HS-5 (cell line): ENCODE measurements around the gene S1PR4.
"Not testable (repeated sequence)": the region's sequence is repeated elsewhere in the genome, so short reads cannot be mapped to it uniquely, and the experiment has no call there.

Experiments
- DNase-seq: peaks from one replicate; pipeline ENCODE4 v3.0.0-alpha.2; 2012; ENCODE audit warnings: low read depth

The S1PR4 gene

DNA sequence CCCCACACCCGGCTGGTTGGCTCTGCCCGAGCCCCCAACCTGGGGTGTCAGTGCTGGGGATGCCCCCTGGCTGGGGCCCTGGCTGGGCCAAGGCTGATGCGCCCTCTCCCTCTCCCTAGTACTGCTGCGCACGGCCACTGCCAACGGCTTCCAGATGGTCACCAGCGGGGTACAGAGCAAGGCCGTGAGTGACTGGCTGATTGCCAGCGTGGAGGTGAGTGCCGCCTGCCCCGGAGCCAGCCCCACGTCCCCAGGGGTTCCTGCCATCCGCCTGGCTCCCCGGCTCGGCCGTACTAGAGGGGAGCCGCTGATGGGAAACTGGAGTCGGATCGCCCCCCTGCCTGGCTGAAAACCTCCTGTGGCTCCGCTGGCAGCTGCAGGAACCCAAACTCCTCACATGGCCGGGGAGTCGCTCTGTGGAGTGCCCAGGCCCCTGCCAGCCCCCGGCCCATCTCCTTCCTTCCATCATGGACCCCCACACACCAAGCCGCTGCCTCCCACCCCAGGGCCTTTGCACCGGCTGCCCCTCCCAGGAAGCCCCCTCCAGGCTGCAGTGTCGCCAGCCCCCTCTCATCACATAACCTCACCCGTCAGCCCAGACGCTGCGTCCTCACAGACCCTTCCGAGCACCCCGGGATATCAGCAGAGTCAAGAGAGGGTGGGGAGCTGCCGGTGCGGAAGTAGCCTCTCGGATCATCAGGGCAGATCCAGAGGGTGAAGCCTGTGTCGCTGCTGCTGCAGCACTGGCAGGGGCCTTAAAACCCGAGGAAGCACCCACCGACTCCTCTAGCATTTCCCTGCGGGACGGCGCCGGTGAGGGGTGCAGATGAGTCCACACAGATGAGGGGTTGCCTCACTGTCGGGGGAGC is 17.7 kb downstream of the S1PR4 start:
- no peak for DNase-seq

- no peak for DNase-seq
Observed at GRCh38 chr19:3196933-3197205, 18.3 kb downstream of the S1PR4 start.

DNA sequence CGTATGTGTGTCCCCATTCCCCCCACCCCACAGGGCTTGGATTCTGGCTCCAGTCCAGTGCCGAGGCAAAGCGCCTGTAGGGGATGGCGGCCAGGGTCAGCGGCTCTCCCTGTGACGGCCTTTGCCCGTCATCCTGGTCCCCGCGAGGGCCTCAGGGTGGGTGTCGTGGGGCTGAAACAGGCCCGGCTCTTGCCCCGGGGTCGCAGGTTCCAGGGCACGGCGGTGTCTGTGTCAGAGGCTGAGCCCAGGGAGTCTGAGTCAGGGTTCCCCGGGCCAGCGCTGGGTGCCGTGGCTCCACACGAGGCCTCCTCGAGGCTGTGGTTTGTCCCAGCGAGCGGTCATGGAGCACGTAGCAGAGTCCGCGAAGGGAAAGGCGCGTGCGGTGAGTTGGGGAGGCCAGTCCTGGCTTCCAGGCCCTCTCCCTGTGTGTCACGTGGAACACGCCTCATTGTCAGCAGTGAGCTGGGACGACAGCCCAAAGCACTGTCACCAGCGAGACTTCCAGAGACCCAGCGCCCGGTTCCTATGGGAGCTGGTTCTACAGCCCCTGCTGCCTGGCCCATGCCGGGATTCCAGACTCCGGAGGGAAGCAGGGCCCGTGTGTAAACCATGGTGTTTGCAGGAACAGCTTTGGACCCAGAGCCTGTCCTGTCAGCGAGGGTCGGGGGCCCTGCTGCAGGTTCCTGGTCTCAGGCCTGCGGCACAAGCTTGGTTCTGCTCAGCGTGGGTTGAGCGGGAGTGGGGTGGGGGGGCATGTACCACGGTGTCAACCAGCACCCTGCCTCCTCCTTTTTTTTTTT is 20.5 kb downstream of the S1PR4 start:
- no peak for DNase-seq

DNA sequence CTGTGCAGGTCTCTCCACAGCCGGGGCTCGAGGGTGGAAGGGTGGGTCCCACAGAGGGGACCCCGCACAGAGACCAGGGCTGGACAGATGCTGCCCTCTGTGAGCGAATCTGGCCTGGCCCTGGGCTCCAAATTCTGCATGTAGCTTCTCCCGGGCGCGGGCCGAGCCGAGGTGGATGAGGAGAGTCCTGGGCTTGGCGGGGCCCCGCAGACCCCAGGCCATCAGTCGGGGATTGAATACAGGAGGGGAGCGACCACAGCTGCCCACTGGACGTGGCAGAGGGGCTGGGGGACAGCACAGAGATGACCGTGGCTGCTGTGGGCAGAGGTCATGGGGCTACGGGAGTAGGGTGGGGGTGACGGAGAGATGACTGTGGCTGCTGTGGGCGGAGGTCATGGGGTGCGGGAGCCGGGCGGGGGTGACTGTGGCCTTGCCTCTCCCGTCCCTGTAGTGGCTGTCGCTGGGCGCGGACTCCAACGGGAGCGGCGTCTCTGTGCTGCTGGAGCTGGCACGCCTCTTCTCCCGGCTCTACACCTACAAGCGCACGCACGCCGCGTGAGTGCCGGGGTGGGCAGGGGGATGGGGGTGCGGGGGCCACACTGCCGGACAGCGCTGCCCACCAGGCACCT is 22.6 kb downstream of the S1PR4 start:
- DNase-seq: no peak

DNA sequence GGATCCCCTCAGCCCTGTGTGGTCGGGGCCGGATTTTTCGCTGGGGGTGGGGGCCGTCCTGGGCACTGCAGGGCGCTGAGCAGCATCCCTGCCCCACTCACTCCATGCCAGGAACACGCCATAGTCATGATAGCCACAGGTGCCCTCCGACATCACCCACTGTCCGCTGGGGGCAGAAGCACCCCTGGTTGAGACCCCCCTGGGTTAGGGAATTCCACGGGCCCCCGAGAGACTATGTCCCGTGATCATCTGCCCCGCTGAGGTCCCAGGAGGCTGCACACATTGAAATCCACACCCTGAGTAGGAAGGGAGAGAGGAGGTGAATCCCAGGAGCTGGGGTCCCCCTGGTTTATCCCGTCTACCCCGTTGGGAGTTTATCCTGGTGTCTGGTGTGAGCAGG is 23.3 kb downstream of the S1PR4 start:
- no peak for DNase-seq

GRCh38 chr19:3202346-3202745 is 23.8 kb downstream of the S1PR4 start:
- no peak for DNase-seq

DNA sequence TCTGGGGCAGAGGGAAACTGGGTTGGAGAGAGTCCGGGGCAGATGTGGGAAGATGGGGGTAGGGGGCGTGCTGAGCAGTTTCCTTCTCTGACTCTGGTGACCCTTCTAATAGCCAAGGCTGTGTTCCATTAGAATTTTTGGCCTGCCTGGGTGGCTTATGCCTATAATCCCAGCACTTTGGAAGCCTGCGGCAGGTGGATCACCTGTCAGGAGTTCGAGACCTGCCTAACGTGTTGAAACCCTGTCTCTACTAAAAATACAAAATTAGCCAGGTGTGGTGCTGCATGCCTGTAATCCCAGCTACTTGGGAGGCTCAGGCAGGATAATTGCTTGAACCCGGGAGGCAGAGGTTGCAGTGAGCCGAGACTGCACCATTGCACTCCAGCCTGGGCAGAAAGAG is 24.3 kb downstream of the S1PR4 start:
- not testable (repeated sequence) for DNase-seq

DNA sequence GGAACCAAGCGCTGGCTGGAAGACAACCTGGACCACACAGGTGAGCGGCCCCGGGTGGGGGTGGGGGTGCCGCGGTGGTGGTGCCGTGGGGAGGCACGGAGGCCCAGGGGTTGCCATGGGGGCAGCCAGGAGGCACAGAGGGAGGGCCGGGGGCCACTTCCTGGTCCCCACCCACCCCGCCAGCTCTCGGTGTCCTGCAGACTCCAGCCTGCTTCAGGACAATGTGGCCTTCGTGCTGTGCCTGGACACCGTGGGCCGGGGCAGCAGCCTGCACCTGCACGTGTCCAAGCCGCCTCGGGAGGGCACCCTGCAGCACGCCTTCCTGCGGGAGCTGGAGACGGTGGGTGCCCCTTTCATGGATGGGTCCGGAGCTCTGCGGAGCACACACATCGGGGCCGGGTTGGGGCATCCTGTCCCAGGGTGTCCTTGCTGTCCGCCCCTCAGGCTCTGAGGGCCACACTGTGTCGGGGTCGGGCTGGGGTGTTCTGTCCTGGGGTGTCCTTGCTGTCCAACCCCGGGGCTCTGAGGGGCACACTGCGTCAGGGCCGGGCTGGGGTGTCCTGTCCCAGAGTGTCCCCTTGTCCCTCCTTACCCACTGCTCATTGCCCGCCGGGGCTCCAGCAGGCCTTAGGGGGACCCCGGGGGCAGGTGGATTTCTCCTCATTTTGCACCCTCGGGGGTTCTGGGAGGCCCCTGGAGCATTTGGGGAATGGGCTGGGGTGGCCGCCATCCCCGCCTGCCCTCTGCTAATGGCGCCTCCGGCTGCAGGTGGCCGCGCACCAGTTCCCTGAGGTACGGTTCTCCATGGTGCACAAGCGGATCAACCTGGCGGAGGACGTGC is 25.5 kb downstream of the S1PR4 start:
- DNase-seq: no peak

DNA sequence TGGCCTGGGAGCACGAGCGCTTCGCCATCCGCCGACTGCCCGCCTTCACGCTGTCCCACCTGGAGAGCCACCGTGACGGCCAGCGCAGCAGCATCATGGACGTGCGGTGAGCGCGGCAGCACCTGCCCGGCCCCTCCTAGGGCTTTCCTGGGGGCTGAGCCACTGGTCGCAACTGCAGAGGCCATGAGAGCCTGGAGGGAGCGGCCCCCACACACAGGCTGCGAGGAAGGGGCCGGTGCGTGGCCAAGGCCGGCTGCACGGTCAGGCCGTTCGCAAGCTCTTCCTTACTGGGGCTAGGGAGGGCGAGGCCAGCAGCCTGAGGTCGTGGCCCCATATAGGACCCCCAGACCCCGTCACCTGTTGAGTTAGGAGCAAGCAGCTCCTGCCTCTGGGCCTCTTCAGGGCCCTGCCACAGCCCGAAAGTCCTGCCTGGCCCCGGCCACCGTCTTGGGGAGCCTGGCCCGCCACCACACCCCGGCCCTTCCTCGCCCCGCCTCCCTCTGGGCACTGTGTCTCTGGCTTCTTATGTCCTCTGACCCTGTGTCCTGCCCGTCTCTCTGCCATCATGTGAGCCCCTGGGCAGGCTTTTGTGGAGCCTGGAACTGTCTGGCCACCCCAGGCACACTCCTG is 26.2 kb downstream of the S1PR4 start:
- DNase-seq: no peak

- no peak for DNase-seq
Observed at GRCh38 chr19:3206216-3206953, 27.8 kb downstream of the S1PR4 start.

GRCh38 chr19:3207461-3208242 is 29.1 kb downstream of the S1PR4 start:
- no peak for DNase-seq

DNA sequence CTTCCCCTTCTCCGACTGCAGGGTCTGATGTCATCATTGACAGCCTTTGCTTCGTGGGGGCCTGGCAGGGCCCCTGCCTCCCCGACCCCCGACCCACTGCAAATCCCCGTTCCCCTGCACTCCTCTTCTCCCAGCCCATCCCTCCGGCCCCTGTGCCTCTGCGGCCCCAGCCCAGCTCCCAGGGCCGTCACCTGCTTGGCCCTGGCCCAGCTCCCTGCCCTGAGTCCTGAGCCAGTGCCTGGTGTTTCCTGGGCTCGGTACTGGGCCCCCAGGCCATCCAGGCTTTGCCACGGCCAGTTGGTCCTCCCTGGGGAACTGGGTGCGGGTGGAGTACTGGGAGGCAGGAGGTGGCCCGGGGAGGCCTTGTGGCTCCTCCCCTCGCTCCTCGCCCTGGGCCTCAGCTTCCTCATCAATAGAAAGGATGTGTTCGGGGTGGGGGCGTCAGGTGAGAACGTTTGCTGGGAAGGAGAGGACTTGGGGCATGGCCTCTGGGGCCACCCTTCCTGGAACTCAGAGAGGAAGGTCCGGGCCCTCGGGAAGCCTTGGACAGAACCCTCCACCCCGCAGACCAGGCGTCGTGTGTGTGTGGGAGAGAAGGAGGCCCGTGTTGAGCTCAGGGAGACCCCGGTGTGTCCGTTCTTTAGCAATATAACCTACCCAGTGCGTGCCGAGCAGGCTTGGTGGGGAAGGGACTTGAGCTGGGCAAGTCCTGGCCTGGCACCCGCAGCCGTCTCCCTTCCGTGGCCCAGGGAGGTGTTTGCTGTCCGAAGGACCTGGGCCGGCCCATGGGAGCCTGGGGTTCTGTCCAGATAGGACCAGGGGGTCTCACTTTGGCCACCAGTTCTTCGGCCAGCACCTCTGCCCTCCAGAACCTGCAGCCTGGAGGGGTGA is 30.0 kb downstream of the S1PR4 start:
- no peak for DNase-seq

GRCh38 chr19:3210347-3211017 is 31.9 kb downstream of the S1PR4 start:
- no peak for DNase-seq

GRCh38 chr19:3211191-3211590 is 32.6 kb downstream of the S1PR4 start:
- DNase-seq: no peak

DNA sequence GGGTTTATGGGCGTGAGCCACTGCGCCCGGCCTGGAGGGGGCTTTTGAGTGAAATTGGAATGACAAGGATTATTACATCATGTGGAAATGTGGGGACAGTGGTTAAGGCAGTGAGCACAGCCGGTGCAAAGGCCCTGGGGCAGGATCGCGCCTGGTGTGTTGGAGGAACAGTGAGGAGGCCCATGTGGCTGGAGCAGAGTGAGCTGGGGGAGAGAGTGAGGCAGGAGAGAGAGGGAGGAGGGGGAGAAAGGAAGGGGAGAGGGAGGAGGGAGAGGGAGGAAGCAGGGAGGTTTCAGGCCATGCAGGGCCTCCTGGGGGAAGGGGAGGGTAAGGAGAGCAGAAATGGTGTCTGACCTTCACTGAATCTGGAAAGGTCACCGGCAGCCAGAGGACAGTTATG is 34.6 kb downstream of the S1PR4 start:
- DNase-seq: no peak

DNA sequence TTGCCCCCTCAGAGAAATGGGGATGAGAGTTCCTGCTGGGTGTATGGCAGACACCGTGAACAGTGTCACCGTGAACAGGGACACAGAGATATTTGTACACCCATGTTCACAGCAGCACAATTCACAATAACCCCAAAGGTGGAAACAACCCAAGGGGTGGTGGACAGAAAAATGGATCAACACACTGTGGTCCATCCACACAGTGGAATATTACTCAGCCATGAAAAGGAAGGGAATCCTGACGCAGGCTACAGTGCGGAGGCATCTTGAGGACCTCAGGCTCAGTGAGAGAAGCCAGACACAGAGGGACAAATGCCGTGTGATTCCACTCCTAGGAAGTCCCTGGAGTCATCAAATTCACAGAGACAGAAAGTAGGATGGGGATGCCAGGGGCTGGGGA is 38.3 kb downstream of the S1PR4 start:
- no peak for DNase-seq

DNA sequence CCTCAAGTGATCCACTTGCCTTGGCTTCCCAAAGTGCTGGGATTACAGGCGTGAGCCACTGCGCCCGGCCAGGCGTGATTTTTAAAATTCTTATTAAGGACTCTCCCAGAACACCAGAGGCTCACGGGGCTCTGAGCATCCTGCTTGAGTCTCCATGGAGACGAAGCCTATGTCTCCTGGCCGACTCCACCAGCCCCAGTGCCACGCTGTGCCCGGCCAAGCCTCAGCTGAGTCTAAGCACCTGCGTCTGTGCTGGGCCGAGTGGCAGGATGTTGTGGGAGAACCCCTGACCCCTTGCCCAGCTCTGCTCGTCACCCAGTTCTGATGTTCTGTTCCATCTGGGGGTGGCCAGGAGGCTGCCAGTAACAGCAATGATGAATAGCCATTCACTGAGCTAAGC is 42.0 kb downstream of the S1PR4 start:
- no peak for DNase-seq

DNA sequence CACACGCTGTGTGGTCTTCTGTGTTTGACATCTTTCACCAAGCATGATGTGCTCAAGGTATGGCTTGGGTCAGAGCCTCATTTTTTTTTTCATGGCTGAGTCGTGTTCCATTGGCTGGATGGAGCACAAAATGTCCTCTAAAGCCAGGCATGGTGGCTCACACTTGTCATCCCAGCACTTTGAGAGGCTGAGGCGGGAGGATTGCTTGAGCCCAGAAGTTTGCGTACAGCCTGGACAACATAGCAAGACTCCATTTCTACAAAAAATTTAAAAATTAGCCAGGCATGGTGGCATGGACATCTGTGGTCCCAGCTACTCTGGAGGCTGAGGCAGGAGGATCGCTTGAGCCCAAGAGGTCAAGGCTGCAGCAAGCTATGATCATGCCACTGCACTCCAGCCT is 43.0 kb downstream of the S1PR4 start:
- not testable (repeated sequence) for DNase-seq

GRCh38 chr19:3222709-3223108 is 44.1 kb downstream of the S1PR4 start:
- no peak for DNase-seq
